ENCODE measurements around the gene MGST3.
"Not testable (repeated sequence)": the region's sequence is repeated elsewhere in the genome, so short reads cannot be mapped to it uniquely, and the experiment has no call there.

MGST3 gene

DNA sequence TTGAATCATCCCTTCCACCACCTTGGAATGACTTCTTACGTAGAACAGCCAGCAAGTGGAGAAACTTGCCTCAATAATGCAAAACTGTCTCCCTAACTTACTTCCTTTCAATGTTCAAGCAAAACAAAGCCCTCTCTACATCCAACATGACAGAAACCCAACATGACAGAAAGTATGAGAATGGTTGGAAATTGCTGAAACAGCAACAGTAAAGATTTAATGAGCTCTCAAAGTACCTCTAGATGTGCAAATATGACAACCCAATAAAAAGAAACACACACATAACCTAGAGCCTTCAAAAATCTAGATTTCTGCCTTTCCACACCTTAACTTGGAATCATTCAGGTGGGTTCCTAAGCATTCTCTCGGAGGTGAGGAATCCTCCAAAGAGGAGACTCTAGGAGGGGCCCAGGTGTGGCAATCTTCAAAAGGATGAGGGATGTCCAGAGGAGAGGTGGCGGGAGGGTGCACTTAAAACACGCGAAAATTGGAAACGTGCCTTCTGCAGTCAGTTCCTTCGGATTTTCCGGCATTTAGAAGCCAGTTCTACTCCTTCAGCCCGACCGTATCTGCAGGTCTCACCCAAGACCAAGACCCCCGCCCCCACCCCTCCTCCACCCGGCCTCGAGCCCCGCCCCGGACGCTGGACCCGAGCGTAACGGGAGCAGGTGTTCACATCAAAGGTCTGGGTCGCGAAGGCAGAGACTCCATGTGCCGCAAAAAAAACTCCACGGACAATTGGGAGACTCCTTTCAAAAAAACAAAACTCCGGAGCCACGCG, 996 bp upstream of the MGST3 start:
- peak; percentile 12 for DNase-seq (ENCODE audit: low read depth)

DNA sequence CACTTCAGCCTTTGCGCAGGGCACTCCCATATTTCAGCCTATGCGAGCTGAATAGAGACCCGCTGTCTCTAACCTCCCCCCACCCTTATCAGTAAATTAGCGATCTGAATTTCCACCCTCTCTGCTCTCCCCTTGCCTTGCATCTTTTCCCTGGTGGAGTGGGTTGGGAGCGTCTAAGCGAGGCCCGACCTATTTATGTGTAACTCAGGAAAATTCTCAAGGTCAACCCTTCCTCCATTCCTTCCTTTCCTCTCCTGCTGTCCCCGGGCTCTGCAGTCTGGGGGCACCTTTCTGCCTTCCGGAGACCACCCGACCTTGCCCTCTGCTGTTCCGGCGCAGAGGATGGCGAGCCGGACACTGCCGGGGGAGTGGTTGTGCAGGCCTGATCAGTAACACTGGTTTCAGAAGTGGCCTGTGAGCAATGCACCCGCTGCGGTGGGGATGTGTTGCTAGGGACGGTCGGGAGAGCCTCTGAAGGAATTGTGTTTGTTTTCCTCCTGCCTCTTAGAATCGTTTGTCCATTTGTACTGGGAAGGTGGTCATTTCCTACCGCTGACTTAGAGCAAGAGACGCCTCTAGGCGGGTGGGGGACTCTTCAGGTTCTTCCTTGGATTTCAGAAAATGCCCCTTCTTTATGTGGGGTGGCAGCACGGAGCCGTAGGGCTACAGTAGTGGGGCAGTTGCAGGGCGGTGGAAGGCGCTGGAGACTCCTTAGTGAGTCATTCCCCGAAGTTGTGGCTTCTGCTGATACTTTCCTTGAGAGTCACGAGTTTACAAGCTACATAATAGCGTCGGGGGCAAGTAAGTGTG, 513 bp downstream of the MGST3 start:
- peak; percentile 93 for DNase-seq (ENCODE audit: low read depth)

DNA sequence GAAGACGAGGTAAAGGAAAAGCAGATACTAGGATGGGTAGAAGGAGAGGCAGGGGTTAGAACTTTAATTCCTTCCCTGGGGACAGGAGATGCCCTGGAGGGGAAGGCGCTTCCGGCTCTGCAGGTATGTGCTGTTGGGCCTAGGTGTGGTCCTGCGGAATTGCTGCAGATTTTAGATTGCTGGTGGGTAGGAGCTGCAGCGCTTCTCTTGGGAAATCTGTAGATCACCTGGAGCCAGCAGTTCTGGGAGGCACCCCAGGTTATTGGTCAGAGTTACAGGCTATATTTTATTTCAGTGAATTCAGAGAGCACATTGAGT, 1.1 kb downstream of the MGST3 start:
- no peak for DNase-seq (ENCODE audit: low read depth)

- DNase-seq (ENCODE audit: low read depth): no peak
Observed at GRCh38 chr1:165632491-165632890, 1.5 kb downstream of the MGST3 start.

DNA sequence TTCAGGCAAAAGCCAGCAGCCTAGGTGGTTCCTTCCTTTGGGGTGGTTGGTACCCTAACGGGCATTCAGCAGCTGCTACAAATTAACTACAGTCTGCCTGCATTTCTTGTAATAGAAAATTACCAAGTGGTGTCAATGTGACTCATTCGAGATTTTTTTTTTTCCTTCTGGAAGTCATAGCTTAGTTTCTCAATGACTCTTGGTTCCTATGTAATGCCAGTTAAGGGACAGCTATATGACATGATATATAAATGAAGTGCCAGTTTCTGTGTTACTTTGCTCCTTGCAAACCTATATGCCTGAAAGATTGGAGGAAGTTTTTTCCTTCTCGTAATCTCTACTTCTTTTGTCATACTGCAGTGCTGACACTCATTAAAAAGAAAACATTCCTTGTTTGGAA, 2.6 kb downstream of the MGST3 start:
- peak; percentile 68 for DNase-seq (ENCODE audit: low read depth)

DNA sequence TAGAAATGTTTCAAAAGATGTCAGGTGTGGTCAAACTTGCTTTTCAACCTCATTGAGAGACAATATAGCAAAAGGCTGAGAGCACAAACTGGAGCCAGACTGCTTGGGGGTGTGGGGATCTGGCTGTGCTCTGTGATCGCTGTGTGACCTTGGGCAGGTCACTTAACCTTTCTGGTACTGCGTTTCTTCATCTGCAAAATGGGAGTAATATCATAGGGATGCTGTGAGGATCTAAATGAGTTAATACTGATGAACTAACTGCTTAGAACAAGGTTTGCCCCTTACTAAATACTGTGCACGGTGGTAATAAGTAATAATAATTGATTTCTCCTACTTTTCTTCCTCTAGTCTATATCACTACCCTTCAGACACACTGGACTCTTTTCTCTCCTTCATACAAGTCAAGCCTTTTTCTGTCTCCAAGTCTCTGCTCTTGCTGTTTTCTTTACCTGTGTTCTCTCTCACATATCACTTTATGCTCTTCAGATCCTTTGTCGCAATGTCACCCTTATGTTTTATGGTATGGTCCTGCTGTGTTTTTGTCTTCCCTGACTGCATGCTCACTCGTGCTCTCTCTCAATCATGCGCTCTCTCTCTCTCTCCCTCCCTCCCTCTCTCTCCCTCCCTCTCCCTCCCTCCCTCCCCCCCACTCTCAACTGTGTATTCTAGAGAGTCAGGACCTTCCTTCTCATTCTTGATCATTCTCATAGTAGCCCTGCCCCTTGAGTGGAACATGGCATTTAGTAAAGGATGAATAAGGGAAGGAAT, 3.3 kb downstream of the MGST3 start:
- DNase-seq (ENCODE audit: low read depth): no peak

- DNase-seq (ENCODE audit: low read depth): no peak
Observed at GRCh38 chr1:165635329-165635728, 4.3 kb downstream of the MGST3 start.

- DNase-seq (ENCODE audit: low read depth): no peak
Observed at GRCh38 chr1:165635823-165636222, 4.8 kb downstream of the MGST3 start.

DNA sequence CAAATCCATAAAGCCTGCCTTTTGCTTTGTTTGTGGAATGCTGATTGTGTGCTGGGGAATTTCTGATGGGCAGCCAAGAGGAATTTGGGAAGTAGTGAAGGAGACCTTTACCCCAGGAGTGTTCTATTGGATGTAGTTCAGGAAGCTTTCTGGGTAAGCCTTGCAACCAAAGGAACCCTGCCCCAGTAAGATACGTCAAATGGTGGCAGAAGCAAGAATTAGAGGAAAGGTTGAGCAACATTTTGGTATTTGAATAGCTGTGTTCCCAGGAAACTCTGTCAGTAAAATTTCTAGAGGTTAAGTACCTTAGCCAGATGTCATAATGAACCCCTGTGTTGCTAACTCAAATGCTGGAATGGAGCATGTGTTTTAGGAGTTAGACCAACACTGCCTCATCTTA, 6.4 kb downstream of the MGST3 start:
- peak; percentile 74 for DNase-seq (ENCODE audit: low read depth)

- DNase-seq (ENCODE audit: low read depth): not testable (repeated sequence)
Observed at GRCh38 chr1:165638211-165638610, 7.2 kb downstream of the MGST3 start.

- DNase-seq (ENCODE audit: low read depth): peak; percentile 34
Observed at GRCh38 chr1:165639821-165640623, 9.0 kb downstream of the MGST3 start.

- DNase-seq (ENCODE audit: low read depth): no peak
Observed at GRCh38 chr1:165641231-165641987, 10.4 kb downstream of the MGST3 start.

DNA sequence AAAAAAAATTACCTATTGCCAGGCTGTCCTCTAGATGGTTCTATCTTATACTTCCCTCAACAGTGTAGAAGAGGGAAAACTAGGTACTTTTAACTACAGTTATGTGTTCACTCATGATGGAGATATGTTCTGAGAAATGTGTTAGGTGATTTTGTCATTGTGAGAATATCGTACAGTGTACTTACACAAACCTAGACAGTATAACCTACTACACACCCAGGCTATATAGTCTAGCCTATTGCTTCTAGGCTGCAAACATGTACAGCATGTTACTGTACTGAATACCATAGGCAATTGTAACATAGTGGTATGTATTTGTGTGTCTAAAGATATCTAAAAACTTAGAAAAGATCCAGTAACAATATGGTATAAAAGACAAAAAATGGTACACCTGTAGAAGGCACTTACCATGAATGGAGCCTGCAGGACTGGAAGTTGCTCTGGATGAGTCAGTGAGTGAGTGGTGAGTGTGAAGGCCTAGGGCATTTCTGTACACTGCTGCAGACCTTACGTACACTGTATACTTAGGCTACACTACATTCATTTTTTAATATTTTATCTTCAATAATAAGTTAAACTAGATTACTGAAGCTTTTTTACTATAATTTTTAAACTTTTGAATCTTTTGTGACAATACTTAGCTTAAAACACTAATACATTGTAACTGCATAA, 13.2 kb downstream of the MGST3 start:
- DNase-seq (ENCODE audit: low read depth): peak; percentile 23

GRCh38 chr1:165645654-165646366, 14.8 kb downstream of the MGST3 start:
- no peak for DNase-seq (ENCODE audit: low read depth)

DNA sequence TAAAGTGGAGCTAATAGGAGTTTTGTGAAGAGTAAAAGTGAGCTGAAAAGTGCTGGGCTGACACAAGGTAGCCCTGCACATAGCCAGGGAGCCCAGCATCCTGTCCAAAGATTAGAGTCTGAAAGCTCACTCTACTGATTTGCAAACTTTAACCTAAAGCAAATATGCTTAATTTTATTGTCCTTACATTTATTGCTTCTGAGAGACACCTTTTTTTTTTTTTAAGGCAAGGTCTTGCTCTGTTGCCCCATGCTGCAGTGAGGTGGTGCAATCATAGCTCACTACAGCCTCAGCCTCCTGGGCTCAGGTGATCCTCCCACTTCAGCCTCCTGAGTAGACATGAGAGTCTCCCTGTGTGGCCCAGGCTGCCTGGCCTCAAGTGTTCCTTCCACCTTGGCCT, 16.5 kb downstream of the MGST3 start:
- DNase-seq (ENCODE audit: low read depth): no peak

DNA sequence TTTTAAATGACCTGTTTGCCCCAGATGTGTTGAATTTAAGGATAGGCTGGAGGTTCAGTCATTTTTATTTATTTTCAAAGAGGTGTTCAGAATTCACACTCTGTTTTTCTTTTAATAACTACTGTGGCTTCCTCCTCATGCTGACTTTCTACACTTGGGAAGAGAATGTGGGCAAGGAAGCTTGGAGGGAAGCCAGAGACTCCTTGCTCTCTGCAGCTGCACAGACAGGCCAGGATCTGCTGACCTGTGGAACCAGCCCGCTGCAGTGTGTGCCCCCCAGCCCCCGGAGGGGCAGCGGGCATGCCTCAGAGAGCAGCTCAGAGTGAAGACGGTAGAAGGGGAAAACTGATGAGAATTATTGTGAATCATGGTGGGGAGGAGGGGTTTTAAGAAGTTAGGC, 16.9 kb downstream of the MGST3 start:
- peak; percentile 32 for DNase-seq (ENCODE audit: low read depth)

DNA sequence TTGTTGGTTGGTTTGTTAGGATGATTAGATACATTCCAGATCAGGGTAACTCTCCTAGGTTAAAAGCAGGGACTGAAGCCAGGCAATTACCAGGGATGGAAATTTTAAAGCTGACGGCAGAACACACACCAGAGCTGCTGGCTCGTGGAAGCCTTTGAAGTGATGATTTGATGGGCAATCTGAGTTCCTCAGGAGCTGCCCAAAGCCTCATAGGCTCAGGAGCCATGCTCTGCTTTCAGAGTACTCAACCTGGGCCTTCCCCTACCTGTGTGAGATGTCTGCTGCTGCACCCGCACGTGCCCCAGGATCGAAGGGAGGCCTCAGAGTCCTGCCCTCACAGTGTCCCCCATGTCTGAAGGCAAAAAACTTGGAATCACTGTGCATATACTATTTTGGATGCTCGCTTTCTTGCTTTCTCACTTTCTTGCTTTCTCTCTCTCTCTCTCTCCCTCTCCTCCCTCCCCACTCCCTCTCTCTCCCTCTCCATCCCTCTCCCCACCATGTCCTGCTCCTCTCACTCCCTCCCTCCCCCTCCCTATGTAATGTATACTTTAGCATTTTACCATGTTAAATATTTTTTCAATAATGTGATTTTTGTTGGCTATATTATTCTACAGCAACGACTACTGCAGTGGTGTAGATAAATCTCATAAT, 18.0 kb downstream of the MGST3 start:
- DNase-seq (ENCODE audit: low read depth): no peak

- peak; percentile 29 for DNase-seq (ENCODE audit: low read depth)
Observed at GRCh38 chr1:165650981-165651625, 20.1 kb downstream of the MGST3 start.
